HG02943 (cell line): ENCODE data around the gene KIRREL3.

Source experiments
- ATAC-seq: cut with Tn5 transposase; IDR thresholded peaks from one replicate; pipeline ENCODE4 v1.9.1; 2021; ENCODE audit warnings: mild to moderate bottlenecking, low read depth, moderate library complexity; ENCODE audit not compliant: unreplicated experiment

KIRREL3 gene

GRCh38 chr11:126502982-126503381, 497.6 kb downstream of the KIRREL3 start:
- ATAC-seq: no peak

- no peak for ATAC-seq
Measured at GRCh38 chr11:126502159-126502558, 498.4 kb downstream of the KIRREL3 start.

- ATAC-seq: no peak
Measured at GRCh38 chr11:126501641-126502040, 498.9 kb downstream of the KIRREL3 start.

GRCh38 chr11:126500981-126501380, 499.6 kb downstream of the KIRREL3 start:
- ATAC-seq: no peak

GRCh38 chr11:126499131-126499752, 501.3 kb downstream of the KIRREL3 start:
- no peak for ATAC-seq

- ATAC-seq: no peak
Measured at GRCh38 chr11:126498281-126498680, 502.3 kb downstream of the KIRREL3 start.

- ATAC-seq: no peak
Measured at GRCh38 chr11:126497581-126498122, 502.9 kb downstream of the KIRREL3 start.

- ATAC-seq: no peak
Measured at GRCh38 chr11:126496576-126497337, 503.8 kb downstream of the KIRREL3 start.

GRCh38 chr11:126495281-126496220, 505.0 kb downstream of the KIRREL3 start:
- ATAC-seq: no peak

GRCh38 chr11:126494831-126495230, 505.7 kb downstream of the KIRREL3 start:
- ATAC-seq: no peak

- ATAC-seq: no peak
Measured at GRCh38 chr11:126492331-126493082, 508.1 kb downstream of the KIRREL3 start.

- no peak for ATAC-seq
Measured at GRCh38 chr11:126491092-126491491, 509.5 kb downstream of the KIRREL3 start.

GRCh38 chr11:126489836-126490660, 510.5 kb downstream of the KIRREL3 start:
- ATAC-seq: no peak

GRCh38 chr11:126488591-126489370, 511.8 kb downstream of the KIRREL3 start:
- ATAC-seq: no peak

- no peak for ATAC-seq
Measured at GRCh38 chr11:126487711-126488110, 512.9 kb downstream of the KIRREL3 start.

GRCh38 chr11:126485986-126486635, 514.5 kb downstream of the KIRREL3 start:
- no peak for ATAC-seq

- ATAC-seq: no peak
Measured at GRCh38 chr11:126485021-126485792, 515.4 kb downstream of the KIRREL3 start.
